NK-92 (cell line): ENCODE measurements around the gene CYSRT1.
"Not testable (repeated sequence)": the region's sequence is repeated elsewhere in the genome, so short reads cannot be mapped to it uniquely, and the experiment has no call there.

ENCODE experiments used
- DNase-seq: peaks from one replicate; lab custom pipeline; 2025; ENCODE audit not compliant: unreplicated experiment; lab: John Stamatoyannopoulos, UW

CYSRT1 gene

DNA sequence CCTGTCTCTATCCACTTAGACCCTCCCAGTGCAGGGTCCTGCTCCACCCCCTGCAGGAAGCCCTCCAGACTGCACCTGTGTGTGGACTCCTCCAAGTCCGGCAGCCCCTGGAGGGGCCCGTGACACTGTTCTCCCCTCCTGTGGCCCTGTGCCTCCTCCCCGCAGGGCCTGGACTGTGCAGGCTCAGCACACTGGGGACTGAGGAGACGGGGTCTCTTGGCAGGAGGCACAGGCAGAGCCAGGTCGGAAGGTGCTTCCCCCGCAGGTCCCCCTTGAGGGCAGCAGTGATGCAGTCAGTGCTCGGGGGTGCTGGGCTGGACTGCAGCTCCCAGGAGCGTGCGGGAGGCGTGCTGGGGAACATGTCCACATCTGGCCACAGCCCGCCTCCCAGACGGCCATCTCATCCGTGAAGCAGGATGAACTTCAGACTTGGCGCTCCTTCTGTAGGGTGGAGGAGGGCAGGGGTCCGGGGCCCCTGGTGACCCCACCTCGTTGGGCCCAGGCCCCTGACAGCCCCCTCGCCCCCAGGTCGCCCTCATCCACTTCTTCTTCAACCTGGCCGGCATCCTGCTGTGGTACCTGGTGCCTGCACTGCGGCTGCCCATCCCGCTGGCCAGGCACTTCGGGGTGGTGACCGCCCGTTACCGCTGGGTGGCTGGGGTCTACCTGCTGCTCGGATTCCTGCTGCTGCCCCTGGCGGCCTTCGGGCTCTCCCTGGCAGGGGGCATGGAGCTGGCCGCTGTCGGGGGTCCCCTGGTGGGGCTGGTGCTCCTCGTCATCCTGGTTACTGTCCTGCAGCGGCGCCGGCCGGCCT, 10.7 kb downstream of the CYSRT1 start:
- no peak for DNase-seq

DNA sequence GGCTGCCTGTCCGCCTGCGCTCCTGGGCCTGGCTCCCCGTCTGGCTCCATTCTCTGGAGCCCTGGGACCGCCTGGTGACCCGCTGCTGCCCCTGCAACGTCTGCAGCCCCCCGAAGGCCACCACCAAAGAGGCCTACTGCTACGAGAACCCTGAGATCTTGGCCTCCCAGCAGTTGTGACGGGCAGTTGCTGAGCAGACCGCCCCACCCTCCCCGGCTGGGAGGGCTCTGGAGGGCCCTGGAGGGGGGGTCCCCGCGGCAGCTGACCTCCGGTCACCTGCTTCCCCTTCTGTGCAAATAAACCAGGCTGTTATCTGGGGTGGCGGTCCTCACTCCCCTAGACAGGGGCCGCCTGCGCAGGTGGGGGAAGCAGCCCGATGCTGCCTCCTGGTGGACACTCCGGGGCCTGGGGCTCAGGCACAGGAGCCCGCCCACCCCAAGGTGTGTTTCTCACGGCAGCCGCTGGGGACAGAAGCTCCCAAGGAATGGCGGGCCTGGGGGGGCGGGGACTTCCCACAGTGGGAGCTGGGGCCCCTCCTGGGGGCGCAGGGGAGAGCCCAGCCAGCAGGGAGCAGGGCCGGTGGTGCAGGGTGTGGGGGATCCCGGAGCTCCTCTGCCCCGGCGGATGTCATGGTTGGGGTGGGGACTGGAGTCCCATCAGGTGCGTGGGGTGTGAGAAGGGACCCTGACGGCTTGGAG, 11.4 kb downstream of the CYSRT1 start:
- DNase-seq, result peak; percentile 30

DNA sequence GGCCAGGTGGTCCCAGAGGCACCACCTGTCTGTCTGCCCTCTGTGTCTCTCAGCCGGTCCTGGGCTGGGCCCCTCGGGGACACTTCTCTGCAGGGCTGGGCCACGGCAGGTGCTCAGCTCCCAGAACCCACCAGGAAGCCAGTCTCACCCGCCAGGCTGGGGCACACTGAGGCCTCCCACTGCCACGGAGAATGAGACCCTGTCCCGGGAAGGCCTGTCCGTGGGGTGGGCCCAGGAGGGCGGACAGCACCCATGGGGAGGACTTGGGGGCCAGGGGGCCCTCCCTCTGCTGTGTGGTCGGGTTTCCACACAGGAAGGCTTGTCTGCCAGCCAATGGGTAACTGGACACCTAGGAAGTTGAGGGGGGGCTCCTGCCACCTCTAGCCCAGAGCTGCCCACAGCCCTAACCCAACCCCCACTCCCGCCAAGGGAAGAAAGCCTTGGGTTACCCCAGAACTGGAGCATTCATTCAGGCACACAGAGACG, 12.0 kb downstream of the CYSRT1 start:
- no peak for DNase-seq

DNA sequence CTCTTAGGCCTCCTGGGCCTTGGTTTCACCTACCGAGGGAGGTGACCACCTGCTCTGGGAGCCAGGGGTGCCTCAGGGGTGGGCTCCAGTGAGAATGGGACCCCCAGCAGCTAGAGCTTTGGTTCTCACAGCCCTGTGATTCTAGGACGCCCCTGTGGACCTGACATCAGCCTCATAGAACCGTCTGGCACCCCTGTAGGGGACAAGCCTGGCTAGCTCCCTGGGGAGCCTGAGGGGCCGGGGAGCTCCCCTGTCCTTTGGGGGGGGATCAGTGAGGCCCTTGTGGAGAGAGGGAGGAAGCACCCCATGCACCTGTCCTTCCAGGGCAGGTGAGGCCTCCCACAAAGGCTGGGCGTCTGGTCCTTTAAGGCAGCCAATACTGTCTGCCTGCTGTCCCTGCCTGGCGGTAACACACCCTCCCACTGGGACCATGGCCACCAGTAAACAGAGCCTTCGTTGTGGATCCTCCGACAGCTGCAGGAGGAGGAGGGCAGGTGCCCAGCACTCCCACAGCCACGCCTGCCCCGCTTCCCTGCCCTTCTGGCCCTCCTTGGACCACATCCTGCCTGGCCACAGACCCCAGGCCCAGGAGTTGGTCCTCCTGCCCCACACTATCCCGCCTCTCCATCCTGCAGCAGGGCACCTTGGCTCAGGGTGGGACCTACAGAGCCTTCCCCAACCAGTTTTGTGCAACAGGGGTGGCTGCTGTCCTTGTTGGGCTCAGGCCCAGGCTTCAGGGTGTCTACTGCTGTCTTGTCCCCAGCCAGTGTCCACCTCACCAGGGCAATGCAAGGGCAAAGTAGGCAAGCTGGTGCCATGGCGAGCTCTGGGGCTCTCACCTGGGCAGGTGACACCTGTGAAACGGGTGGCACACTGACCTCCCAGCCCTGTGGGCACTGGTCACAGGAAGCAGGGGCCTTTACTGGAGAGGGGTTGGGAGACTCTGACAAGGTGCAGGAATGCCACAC, 13.1 kb downstream of the CYSRT1 start:
- DNase-seq, result no peak

DNA sequence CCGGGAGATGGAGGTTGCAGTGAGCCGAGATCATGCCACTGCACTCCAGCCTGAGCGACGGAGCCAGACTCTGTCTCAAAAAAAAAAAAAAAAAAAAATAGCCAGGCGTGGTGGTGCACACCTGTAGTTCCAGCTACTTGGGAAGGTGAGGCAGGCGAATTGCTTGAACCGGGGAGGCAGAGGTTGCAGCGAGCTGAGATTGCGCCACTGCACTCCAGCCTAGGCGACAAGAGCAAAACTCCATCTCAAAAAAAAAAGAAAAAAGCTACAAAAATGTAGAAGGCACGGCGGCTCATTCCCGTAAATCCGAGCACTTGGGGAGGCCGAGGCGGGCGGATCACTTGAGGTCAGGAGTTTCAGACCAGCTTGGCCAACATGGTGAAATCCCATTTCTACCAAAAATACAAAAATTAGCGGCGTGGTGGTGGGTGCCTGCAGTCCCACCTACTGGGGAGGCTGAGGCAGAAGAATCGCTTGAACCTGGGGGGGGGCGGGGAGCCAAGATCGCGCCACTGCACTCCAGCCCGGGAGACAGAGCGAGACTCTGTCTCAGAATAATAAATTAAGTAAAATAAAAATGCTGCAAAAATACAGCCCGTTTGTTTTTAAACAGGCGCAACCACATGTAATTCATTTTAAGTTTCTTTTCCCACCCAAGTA, 14.7 kb downstream of the CYSRT1 start:
- not testable (repeated sequence) for DNase-seq

DNA sequence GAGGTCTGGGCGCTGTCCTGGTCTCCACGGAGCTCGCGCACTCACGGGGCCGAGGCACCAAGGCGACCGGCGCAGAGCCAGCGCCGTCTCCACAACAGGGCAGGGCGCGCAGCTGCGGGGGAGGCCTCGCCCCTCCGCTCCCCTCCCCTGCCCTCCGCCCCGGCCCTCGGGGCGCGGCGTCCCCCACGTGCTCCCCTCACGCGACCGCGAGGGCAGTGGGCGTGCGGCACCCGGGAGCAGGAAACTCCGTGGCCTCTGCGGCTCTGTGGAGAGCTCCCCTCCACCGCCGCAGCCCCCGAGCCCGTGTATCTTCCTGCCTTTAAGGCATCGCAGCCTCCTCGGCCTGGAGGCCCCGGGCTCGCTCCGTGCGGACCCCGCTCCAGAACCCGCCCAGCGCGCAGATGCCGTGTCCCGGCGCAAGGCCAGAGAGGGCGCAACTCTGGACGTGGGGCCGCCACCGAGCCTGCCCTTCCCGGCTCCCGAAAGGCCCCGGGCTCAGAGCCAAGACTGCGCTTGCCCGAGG, 15.4 kb downstream of the CYSRT1 start:
- no peak for DNase-seq

DNA sequence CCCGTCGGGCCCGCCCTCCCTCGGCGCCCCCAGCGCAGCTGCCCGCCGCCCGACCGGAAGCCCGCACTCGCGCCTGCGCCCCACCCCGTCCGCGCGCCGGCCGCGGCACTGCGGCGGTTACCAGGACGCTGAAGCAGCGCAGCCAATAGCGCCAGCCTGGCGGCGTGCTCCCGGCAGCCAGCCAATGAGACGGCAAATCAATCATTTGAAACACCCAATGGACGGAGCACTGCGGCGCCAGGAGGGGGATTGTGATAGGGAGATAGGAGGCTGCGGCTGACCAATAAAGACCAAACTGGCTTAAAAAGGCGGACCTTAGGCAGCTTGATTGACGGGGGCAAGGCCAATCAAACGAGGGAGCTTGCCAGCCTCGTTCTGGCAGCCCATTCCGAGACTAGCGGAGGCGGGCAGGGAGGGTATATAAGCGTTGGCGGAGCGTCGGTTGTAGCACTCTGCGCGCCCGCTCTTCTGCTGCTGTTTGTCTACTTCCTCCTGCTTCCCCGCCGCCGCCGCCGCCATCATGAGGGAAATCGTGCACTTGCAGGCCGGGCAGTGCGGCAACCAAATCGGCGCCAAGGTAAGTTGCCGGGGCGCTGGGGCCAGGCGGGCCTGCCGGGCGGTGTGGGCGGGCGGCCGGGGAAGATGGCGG, 16.0 kb downstream of the CYSRT1 start, which contains the start of gene TUBB4B:
Gene TUBB4B (plus strand): TSS at position 447 of the 649 bp plus-strand sequence. CDS start 74 bp downstream, at position 521.
- DNase-seq, result peak; percentile 90

DNA sequence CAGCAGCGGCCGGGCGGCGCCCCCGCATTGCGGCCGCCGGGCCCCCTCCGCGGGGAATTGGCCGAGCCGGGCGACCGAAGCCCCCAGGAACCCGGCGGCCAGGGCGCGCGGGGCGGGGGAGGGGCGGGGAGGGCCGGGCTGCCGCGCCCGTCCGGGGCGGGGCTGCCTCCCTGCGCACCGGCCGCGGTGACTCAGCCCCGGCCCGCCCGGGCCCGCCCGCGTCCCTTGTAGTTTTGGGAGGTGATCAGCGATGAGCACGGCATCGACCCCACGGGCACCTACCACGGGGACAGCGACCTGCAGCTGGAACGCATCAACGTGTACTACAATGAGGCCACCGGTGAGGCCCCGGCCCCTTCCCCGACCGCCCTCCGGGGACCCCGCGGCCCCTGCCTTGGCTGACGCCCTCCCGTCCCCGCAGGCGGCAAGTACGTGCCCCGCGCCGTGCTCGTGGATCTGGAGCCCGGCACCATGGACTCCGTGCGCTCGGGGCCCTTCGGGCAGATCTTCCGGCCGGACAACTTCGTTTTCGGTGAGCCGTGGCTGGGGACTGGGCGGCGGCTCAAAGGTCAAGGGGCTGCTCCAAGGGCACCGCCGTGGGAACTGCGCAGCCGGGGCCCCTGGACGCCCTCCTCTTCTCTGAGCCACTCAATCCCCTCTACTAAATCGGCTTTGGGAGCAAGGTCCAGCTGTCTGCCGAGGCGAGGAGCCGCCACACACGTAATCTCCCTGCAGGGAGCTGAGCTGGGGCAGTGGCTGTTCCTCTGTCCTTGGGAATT, 16.7 kb downstream of the CYSRT1 start:
- no peak for DNase-seq

DNA sequence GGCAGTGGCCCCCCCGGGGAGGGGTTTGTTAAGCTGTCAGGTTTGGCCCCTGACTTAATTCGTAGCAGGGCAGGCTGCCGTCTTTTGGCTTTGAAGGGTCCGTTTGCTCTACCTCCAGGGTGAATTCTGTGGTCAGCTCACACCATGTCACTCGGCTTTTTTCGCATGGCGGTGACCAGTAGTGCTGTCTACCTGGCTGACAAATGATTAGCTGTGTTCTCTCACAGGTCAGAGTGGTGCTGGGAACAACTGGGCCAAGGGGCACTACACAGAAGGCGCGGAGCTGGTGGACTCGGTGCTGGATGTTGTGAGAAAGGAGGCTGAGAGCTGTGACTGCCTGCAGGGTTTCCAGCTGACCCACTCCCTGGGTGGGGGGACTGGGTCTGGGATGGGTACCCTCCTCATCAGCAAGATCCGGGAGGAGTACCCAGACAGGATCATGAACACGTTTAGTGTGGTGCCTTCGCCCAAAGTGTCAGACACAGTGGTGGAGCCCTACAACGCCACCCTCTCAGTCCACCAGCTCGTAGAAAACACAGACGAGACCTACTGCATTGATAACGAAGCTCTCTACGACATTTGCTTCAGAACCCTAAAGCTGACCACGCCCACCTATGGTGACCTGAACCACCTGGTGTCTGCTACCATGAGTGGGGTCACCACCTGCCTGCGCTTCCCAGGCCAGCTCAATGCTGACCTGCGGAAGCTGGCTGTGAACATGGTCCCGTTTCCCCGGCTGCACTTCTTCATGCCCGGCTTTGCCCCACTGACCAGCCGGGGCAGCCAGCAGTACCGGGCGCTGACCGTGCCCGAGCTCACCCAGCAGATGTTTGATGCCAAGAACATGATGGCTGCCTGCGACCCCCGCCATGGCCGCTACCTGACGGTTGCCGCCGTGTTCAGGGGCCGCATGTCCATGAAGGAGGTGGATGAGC, 17.6 kb downstream of the CYSRT1 start:
- DNase-seq, result no peak

DNA sequence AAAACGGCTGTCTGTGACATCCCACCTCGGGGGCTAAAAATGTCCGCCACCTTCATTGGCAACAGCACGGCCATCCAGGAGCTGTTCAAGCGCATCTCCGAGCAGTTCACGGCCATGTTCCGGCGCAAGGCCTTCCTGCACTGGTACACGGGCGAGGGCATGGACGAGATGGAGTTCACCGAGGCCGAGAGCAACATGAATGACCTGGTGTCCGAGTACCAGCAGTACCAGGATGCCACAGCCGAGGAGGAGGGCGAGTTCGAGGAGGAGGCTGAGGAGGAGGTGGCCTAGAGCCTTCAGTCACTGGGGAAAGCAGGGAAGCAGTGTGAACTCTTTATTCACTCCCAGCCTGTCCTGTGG, 18.3 kb downstream of the CYSRT1 start:
- DNase-seq, result not testable (repeated sequence)

DNA sequence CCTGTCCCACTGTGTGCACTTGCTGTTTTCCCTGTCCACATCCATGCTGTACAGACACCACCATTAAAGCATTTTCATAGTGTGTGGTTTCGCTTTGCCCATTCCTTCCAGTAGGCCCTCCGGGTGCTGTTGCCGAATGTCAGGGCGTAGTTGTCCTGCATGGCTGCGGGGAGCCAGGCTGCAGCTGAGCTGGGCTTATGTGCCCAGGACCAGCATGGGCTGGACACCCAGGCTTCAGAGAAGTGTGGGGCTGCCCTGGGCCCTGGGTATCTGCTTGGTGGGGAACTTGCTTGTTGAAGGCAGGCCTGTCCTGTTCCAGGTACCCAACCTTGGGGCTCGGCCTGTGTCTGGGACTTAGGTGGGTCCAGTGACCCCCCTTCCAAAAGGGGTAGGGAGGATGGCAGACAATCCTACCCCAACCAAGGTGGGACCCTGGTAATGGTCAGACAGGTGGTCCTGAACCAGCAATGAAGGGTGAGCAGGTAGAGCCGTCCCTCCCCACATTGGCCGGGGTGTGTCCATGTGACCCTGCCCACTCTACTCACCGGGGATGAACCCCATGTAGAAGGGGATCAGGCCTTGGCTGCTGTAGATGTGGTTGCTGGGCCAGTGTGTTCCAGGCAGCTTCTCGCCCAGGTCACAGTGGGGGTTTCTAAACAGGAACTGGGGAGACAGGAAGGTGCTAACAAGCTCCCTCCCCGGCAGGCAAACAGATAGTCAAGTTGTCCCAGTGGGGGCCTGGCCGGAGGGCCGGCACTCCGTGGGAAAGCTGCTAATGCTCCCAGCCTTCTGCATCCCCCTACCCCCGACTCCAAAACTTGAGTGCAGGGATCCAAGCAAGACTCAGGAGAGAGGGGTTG, 18.9 kb downstream of the CYSRT1 start:
- DNase-seq, result no peak

DNA sequence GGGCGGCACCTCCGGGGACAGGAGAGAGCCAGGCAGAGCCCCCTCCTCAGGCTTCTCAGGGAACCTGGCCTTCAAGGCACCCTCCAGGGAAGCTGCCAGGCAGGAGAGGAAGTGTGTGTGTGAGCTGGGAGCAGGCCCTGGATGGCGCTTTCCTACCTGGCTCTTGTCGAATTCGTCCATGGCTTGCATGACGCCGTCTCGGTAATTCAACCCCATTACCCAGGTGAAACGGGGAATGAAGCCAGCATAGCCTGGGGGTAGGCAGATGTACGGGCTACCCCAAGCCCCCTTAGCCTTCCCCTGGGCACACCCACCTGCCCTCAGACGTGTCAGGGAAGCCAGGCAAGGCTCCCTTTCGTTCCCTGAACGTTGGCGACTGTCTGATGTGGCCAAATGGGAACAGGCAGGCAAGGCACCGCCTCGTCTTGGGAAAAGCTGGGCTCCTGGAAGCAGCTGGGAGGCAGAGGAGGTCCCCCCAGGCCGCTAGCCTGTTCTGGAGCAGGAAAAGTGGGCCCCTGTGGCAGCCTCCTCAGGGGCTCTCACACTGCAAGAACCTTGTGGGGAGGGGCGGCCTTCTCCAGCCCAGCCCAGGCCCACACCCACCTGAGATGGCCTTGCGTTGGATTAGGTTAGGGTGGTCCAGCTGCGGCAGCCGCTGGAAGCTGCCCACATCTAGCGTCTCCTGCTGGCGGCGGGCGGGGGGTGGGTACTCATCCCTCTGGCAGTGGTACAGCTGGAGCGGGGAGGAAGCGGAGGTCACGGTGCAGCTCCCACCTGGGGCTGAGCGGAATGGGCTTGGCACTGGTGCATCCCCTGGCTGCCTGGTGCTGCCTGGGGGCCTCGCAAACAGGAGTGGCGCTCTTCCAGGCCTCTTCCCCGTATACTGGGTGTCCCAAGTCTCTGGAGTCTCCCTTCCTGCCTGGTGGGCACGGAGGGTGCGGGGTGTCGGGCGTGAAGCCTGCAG, 19.8 kb downstream of the CYSRT1 start:
- no peak for DNase-seq

DNA sequence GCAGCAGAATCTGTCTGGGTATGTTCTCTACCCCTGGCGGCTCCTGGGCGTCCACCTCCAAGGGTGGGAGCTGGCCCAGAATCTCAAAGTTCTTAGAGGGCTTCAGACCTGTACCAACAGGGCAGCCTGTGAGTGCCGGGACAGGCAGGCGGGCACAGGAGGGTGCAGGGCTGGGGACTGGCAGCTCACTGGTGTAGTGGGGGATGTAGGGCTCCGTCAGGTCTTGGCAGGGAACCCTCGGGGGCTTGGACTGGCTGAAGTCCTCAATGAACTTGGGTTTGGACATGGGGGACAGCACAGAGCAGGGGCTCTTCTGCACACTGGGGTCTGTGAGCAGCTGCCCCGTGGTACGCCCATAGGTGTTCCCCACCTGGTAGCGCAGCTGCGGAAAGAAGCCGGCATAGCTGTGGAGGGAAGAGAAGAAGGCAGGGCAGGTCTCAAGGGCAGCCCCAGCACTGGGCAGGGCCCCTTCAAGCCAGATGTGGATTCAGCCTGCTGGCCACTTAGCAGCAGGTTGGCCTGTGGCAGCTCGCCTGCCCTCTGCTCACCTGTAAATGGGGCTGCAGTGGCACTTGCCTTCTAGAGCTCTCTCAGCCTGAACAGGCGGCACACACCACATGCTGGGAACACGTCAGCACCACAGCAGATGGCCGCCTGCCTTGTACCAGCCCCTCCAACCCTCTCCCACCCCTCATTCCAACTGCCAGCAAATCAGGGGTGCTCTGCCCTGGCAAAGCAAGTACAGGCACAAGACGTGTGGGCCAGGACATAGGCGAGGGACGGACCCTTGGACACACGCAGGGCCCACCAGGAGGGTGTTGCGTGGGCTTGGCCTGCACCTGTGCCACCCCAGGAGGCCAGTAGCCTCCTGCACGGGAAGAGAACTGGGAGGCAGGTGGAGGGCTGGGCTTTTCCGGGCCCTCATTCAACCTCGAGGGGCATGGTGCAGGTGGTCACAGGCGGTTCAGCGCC, 20.8 kb downstream of the CYSRT1 start:
- DNase-seq, result no peak

DNA sequence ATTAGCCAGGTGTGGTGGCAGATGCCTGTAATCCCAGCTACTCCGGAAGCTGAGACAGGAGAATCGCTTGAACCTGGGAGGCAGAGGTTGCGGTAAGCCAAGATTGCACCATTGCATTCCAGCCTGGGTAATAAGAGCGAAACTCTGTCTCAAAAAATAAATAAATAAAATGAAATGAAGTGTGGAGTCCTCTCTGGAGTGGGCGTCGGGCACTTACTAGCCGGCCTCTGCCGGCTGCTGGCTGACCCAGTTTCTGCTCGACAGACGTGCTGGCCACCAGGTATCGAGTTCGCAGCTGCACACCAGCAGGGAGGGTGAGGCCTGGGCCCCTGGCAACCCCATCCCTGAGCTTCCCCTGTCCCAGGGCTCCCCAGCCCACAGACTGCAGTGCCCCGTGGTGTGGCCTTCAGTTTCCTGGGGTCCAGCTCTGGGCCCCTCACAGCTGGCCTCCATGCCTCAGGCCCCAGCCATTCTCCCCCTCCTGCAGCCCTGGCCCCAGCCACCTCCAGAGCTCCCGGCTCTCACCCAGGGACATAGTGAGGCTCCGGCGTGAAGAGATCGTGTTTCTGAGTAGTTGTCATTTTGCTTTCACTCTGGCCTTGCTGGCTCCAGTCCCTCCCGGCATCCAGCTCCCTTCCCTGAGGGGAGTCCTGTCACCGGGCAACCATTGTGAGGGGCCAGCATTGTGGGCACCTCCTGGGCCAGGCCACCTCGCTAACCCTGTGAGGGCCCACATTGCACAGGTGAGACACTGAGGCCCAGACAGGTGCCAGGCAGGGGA, 22.4 kb downstream of the CYSRT1 start:
- DNase-seq, result no peak
